ENCODE measurements around the gene AZIN2.

DNA sequence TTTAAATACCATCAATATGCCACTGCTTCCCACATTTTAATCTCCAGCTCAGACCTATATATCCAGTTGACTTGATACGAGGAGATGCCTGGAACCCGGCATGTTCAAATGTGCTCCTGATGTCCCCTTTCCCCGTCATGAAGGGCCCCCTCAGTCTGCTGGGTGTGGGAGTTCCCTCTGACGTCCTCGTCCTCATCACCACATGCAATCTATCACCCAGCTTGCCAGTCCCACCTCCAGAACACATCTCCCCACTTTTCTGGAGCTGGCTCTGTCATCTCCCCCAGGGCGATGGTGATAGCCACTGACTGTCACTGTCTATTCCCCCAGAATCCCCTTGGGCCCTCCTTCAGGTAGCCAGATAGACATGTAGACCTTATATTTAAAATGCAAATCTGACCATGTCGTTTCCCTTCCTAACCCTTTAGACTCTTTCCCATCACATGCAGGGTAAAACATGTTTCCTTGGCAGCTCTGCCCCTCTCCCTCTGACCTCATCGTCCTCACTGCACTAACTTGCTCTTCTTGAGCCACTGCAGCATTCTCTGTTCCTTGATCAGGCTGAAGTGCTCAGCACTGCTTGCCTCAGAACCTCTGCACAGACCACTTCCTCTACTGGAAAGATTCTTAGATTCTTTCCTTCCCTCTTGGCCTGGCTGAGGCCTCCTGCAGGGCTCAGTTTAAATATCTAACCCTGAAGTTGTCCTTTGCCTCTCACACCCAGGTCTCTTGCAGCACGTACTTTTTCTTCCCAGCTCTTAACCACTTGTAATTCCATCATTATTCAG lies 7.4 kb downstream of the AZIN2 start:
- TF ChIP-seq, protein P1, sequence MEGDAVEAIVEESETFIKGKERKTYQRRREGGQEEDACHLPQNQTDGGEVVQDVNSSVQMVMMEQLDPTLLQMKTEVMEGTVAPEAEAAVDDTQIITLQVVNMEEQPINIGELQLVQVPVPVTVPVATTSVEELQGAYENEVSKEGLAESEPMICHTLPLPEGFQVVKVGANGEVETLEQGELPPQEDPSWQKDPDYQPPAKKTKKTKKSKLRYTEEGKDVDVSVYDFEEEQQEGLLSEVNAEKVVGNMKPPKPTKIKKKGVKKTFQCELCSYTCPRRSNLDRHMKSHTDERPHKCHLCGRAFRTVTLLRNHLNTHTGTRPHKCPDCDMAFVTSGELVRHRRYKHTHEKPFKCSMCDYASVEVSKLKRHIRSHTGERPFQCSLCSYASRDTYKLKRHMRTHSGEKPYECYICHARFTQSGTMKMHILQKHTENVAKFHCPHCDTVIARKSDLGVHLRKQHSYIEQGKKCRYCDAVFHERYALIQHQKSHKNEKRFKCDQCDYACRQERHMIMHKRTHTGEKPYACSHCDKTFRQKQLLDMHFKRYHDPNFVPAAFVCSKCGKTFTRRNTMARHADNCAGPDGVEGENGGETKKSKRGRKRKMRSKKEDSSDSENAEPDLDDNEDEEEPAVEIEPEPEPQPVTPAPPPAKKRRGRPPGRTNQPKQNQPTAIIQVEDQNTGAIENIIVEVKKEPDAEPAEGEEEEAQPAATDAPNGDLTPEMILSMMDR (conservative IDR thresholded peaks at IDR 0.05 in 1 of 2, IDR thresholded peaks at IDR 0.05 in 1 of 2; ENCODE audit: extremely low read depth in 1 of 2, insufficient read depth in 1 of 2, low read depth in 1 of 2, low read length in 2 of 2): no peak
- no peak for TF ChIP-seq EZH2 (IDR thresholded peaks at IDR 0.05; ENCODE audit: borderline replicate concordance, low read length)

Measured in mammary epithelial cell (primary cell).